ENCODE data around the gene SLMAP. TPM values are rescaled to one million over a fixed set of nuclear protein-coding genes. Genes with fewer than 3 reads are reported as not detected.

SLMAP gene
- total RNA-seq, 4 donors from 2014 or later, result 46.9 to 162 (median 67.9) TPM

DNA sequence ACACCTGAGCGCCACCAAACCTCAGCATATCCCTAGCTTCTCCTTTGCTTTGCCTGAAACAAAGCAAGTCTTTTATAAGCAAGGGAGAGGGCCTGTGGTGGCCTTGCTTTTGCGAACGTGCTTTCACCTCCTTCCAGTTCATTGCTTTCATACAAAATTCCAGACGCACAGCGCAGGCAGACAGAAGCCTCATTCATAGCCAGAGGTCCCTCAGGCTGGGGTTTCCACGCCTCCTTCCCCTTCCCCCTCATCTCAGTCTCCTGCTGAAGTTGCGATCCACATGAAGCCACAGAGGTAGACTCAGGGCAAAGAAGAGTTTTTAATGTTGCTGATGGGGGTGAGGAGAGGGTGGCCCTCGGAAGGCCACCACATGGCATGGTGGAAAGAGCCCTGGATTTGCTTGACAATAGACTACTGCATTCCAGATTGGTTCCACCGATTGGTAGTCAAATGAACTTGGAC, 192.7 kb downstream of the SLMAP start:
- Histone ChIP-seq H3K27me3 (no peaks in the 10 kb centered on the region), H3K27ac (peak overlapping the region; percentile 54 to 91 (median 82)), H3K9me3 (no peaks in the 10 kb centered on the region), H3K36me3 (no peaks in the 10 kb centered on the region), H3K4me3 (no peak overlapping the region), H3K4me1 (peaks cover 19 to 62% (median 38%) of the 10 kb centered on the region in 3 donors)
- DNase-seq, result no peak
- intact Hi-C loops (cut with DNase I), result no loop called here
- TF ChIP-seq POLR2A (IDR thresholded peaks at IDR 0.05), result no peak
- TF ChIP-seq, protein P1, sequence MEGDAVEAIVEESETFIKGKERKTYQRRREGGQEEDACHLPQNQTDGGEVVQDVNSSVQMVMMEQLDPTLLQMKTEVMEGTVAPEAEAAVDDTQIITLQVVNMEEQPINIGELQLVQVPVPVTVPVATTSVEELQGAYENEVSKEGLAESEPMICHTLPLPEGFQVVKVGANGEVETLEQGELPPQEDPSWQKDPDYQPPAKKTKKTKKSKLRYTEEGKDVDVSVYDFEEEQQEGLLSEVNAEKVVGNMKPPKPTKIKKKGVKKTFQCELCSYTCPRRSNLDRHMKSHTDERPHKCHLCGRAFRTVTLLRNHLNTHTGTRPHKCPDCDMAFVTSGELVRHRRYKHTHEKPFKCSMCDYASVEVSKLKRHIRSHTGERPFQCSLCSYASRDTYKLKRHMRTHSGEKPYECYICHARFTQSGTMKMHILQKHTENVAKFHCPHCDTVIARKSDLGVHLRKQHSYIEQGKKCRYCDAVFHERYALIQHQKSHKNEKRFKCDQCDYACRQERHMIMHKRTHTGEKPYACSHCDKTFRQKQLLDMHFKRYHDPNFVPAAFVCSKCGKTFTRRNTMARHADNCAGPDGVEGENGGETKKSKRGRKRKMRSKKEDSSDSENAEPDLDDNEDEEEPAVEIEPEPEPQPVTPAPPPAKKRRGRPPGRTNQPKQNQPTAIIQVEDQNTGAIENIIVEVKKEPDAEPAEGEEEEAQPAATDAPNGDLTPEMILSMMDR (IDR thresholded peaks at IDR 0.05), result no peak
- 62 to 88% methylated on average over 8 to 9 of the region's 9 CpGs for WGBS, 2 donors

DNA sequence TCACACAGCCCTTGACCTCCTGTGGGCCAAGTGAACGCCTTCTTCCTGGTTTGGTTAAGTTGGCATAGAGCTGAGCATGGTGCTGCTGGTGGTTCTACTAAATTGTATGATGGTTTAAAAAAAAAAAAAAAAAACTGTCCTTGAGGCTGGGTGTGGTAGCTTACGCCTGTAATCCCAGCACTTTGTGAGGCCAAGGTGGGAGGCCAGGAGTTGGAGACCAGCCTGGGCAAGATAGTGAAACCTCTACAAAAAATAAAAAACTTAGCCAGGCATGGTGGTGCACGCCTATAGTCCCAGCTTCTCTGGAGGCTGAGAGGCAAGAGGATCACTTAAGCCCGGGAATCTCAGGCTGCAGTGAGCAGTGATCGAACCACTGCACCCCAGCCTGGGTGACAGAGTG, 193.2 kb downstream of the SLMAP start:
- no peak for TF ChIP-seq POLR2A (IDR thresholded peaks at IDR 0.05)
- TF ChIP-seq, protein P1 (IDR thresholded peaks at IDR 0.05), result no peak
- H3K36me3 ChIP-seq, result no peaks in the 10 kb centered on the region
- intact Hi-C loops (cut with DNase I), result no loop called here
- H3K4me3 ChIP-seq, result no peak overlapping the region
- H3K27ac ChIP-seq, result peak overlapping the region; percentile 54 to 91 (median 82)
- H3K9me3 ChIP-seq, result no peaks in the 10 kb centered on the region
- 29 to 49% methylated on average over 5 of the region's 5 CpGs for WGBS, 2 donors
- DNase-seq, result no peak
- no peaks in the 10 kb centered on the region for H3K27me3 ChIP-seq
- H3K4me1 ChIP-seq, result peaks cover 19 to 58% (median 36%) of the 10 kb centered on the region in 3 donors

DNA sequence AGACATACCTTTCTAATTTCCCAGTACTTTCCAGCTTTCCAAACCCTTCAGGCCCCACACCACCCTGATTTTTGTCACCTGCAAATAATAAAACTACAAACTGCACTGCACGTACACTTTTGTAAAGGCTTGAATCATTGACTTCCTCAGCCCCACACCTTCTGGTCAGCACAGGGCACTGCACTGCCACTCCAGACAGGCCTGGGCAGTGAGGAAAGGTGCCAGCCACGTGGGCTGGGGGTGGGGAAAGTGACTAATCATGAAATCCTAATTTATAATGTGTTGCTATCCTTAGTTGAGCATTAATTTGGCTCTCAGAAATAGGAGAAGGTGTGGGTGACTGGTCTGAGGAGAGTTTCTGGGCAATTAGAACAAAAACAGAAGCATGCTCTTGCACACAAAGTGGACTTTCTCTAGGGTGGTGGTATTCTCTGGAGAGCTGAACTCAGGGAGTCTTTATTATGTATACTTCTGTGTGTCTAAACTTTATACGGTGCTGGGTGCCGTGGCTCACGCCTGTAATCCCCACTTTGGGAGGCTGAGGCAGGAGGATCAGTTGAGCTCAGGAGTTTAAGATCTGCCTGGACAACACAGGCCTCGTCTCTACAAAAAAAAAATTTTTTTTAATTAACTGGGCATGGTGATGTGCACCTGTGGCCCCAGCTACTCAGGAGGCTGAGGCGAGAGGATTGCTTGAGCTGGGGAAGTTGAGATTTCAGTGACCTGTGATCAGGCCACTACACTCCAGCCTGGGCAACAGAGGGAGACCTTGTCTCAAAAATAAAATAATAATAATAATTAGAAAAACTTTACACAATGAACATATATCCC, 193.9 kb downstream of the SLMAP start:
- DNase-seq, result no peak
- Histone ChIP-seq H3K9me3 (no peaks in the 10 kb centered on the region), H3K4me1 (peaks cover 19 to 52% (median 36%) of the 10 kb centered on the region in 3 donors), H3K27ac (peak overlapping the region; percentile 54 to 91 (median 78)), H3K4me3 (no peak overlapping the region), H3K27me3 (no peaks in the 10 kb centered on the region), H3K36me3 (no peaks in the 10 kb centered on the region)
- TF ChIP-seq POLR2A (IDR thresholded peaks at IDR 0.05), result no peak
- TF ChIP-seq, protein P1 (IDR thresholded peaks at IDR 0.05), result peak in 4 of 6 experiments; percentile 22 to 61 (median 48)
- 38 to 63% methylated on average over 3 to 7 of the region's 7 CpGs for WGBS, 2 donors
- intact Hi-C loops (cut with DNase I), result no loop called here

DNA sequence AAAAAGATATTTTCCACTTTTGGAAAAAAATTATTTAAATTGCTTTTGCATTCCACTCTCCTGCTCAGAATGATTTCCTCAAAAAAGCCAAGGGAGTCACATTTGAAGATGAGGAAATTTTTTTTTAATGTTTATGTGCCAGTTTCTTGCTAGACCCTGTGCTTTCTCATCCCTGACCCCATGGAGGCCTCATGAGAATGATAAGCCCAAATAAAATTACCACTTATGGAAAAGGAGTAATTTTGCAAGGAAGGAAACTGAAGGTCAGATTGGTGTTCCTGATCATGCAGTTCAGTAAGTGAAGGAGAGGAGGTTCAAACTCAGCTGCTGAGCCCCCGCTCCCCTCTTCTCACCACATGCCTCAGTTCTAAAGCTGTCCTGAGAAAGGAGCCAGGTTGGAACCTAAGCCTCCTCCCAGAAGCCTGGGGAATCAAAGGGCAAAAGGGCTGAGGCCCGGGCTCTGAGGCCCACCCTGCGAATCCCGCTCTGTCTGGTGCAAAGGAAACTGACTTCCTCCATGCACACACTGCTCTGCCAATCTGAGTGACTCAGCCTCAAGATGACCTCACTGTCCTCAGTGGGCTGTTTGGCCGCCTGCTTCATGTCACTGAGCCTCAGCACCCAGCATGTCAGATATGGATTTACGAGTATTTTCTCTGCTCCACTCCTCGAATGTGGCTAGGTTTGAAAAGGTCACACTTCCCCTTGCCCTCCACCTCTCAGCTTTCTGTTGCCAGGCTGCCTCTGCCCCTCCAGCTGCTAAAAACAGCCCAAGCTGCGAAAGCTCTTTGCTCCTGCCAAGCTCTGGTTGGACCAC, 195.2 kb downstream of the SLMAP start:
- intact Hi-C loops (cut with DNase I), result no loop called here
- WGBS, 2 donors, result 27 to 34% methylated on average over 4 to 6 of the region's 8 CpGs

More for the DNA sequence above, 195.2 kb downstream of the SLMAP start:
- no peak for TF ChIP-seq POLR2A (IDR thresholded peaks at IDR 0.05)
- TF ChIP-seq, protein P1 (IDR thresholded peaks at IDR 0.05), result no peak
- H3K36me3 ChIP-seq, result no peaks in the 10 kb centered on the region
- no peak overlapping the region for H3K4me3 ChIP-seq
- H3K4me1 ChIP-seq, result peaks cover 20 to 57% (median 37%) of the 10 kb centered on the region in 3 donors
- DNase-seq, result no peak
- H3K27me3 ChIP-seq, result no peaks in the 10 kb centered on the region
- peak overlapping the region; percentile 54 to 93 (median 87) for H3K27ac ChIP-seq
- H3K9me3 ChIP-seq, result no peaks in the 10 kb centered on the region
